ENCODE data around the gene BMPR1A. TPM values are rescaled to one million over a fixed set of nuclear protein-coding genes. Genes with fewer than 3 reads are reported as not detected.

Gene BMPR1A
- total and polyA plus RNA-seq, 12 donors = 4.4 to 55.9 (median 27.0) TPM

- Histone ChIP-seq H3K4me3 (no peak overlapping the region), H3K27ac (peak overlapping the region in 1 of 5 donors; percentile 13), H3K4me1 (replicated peaks in 1 of 2) (peaks cover 14 to 37% of the 10 kb centered on the region in 2 donors), H3K27me3 (no peaks in the 10 kb centered on the region), H3K9me3 (replicated peaks in 1 of 3) (no peaks in the 10 kb centered on the region), H3K36me3 (replicated peaks in 1 of 2) (no peaks in the 10 kb centered on the region)
- DNase-seq = no peak
- WGBS, 4 donors = 39 to 47% (median 40%) methylated on average over 3 of the region's 3 CpGs
- intact Hi-C loops (cut with DNase I) = no loop called here
- TF ChIP-seq CTCF (IDR thresholded peaks at IDR 0.05) (no peak), POLR2A (IDR thresholded peaks at IDR 0.05) (no peak)
Measured at GRCh38 chr10:86795353-86795752, 38.9 kb downstream of the BMPR1A start.

GRCh38 chr10:86798025-86798424, 41.6 kb downstream of the BMPR1A start:
- Histone ChIP-seq H3K36me3 (replicated peaks in 1 of 2) (no peaks in the 10 kb centered on the region), H3K9me3 (replicated peaks in 1 of 3) (no peaks in the 10 kb centered on the region), H3K27ac (peak overlapping the region in 1 of 5 donors; percentile 19), H3K4me3 (no peak overlapping the region), H3K4me1 (replicated peaks in 1 of 2) (peaks cover 14 to 33% of the 10 kb centered on the region in 2 donors), H3K27me3 (no peaks in the 10 kb centered on the region)
- DNase-seq = no peak
- intact Hi-C loops (cut with DNase I) = no loop called here
- 23 to 44% (median 29%) methylated on average over 1 of the region's 1 CpG for WGBS, 4 donors
- no peak for TF ChIP-seq CTCF (IDR thresholded peaks at IDR 0.05)
- no peak for TF ChIP-seq POLR2A (IDR thresholded peaks at IDR 0.05)

GRCh38 chr10:86798611-86799010, 42.2 kb downstream of the BMPR1A start:
- intact Hi-C loops (cut with DNase I) = no loop called here
- Histone ChIP-seq H3K27me3 (no peaks in the 10 kb centered on the region), H3K4me1 (replicated peaks in 1 of 2) (peaks cover 14 to 32% of the 10 kb centered on the region in 2 donors), H3K36me3 (replicated peaks in 1 of 2) (no peaks in the 10 kb centered on the region), H3K4me3 (peak overlapping the region in 1 of 4 donors; percentile 27), H3K27ac (peak overlapping the region in 1 of 5 donors; percentile 19), H3K9me3 (replicated peaks in 1 of 3) (no peaks in the 10 kb centered on the region)
- 0 to 20% (median 17%) methylated on average over 1 of the region's 1 CpG for WGBS, 4 donors
- DNase-seq = no peak
- TF ChIP-seq POLR2A (IDR thresholded peaks at IDR 0.05) (no peak), CTCF (IDR thresholded peaks at IDR 0.05) (no peak)

DNA sequence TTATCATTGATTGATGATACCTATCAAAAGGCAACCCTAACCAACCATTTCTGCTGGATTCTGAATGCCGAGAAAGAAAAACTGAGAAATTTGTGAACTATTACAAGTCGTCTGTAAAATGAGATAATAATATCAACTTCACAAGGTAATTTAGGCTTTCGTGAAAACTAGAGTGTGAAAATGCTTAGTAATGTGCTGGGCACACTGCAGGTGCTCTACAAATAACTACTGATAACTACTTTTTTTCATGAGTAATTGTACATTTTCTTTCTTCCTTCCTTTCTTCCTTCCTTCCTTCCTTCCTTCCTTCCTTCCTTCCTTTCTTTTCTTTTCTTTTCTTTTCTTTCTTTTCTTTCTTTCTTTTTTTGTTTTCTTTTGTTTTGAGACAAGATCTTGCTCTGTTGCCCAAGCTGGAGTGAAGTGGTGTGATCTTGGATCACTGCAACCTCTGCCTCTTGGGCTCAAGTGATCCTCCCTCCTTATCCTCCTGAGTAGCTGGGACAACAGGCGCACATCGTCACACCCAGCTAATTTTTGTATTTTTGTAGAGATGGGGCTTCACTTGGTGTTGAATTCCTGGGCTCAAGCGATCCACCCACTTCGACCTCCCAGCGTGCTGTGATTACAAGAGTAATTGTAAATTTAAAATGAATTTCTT, 42.9 kb downstream of the BMPR1A start:
- H3K4me3 ChIP-seq = no peak overlapping the region
- intact Hi-C loops (cut with DNase I) = no loop called here
- no peak overlapping the region for H3K27ac ChIP-seq
- H3K27me3 ChIP-seq = no peaks in the 10 kb centered on the region
- H3K9me3 ChIP-seq (replicated peaks in 1 of 3) = no peaks in the 10 kb centered on the region
- H3K4me1 ChIP-seq (replicated peaks in 1 of 2) = peaks cover 14 to 32% of the 10 kb centered on the region in 2 donors
- TF ChIP-seq POLR2A (IDR thresholded peaks at IDR 0.05) = no peak
- TF ChIP-seq CTCF (IDR thresholded peaks at IDR 0.05) = no peak
- 67 to 74% (median 73%) methylated on average over 8 of the region's 8 CpGs for whole genome bisulfite sequencing, 4 donors
- H3K36me3 ChIP-seq (replicated peaks in 1 of 2) = no peaks in the 10 kb centered on the region
- no peak for DNase-seq
